ENCODE results near the gene LRFN2. TPM values are rescaled to one million over a fixed set of nuclear protein-coding genes. Genes with fewer than 3 reads are reported as not detected.

LRFN2 gene
- polyA plus RNA-seq, 1 donor (not counting 4 experiments of a cell fraction or from before 2014, with no cell fraction given), result not detected

DNA sequence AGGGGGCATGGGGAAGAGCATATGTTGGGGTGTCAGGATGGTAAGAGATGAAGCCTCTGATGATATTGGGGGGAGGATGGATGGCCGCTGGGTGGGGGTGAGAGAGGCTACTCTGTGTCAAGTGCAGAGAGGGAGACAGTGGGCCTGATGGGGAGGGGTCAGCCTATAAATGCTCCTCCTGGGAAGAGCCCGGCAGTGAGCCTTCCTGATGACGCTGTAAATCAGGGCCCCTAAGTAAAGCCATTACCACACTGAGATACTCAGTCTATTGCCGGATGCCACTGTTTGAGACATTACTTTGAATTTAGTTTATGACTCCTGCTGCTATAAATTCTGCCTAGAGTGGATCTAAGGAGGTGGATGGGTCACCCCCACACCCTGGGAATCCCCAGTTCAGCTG, 28.1 kb downstream of the LRFN2 start:
- no peaks in the 10 kb centered on the region for H3K9me1 ChIP-seq (ENCODE audit: control insufficient read depth, extremely low read depth, insufficient read depth, low read length)
- TF ChIP-seq, protein P1, sequence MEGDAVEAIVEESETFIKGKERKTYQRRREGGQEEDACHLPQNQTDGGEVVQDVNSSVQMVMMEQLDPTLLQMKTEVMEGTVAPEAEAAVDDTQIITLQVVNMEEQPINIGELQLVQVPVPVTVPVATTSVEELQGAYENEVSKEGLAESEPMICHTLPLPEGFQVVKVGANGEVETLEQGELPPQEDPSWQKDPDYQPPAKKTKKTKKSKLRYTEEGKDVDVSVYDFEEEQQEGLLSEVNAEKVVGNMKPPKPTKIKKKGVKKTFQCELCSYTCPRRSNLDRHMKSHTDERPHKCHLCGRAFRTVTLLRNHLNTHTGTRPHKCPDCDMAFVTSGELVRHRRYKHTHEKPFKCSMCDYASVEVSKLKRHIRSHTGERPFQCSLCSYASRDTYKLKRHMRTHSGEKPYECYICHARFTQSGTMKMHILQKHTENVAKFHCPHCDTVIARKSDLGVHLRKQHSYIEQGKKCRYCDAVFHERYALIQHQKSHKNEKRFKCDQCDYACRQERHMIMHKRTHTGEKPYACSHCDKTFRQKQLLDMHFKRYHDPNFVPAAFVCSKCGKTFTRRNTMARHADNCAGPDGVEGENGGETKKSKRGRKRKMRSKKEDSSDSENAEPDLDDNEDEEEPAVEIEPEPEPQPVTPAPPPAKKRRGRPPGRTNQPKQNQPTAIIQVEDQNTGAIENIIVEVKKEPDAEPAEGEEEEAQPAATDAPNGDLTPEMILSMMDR (optimal IDR thresholded peaks at IDR 0.05 in 1 of 3, IDR thresholded peaks at IDR 0.05 in 1 of 3, conservative IDR thresholded peaks at IDR 0.05 in 1 of 3; ENCODE audit: extremely low read depth in 1 of 3, insufficient read depth in 2 of 3, low read length in 3 of 3), result no peak
- no peak for TF ChIP-seq EZH2 (IDR thresholded peaks at IDR 0.05; ENCODE audit: low read length)
- FAIRE-seq (no peak), DNase-seq (ENCODE audit: low read depth, low spot score) (no peak)
- no peaks in the 10 kb centered on the region for H4K20me1 ChIP-seq (ENCODE audit: control insufficient read depth, extremely low read depth, insufficient read depth, low read length)
- no peak overlapping the region for H3K4me3 ChIP-seq (ENCODE audit: control insufficient read depth in 2 of 3, extremely low read depth in 1 of 3, insufficient read depth in 2 of 3, low read depth in 1 of 3, low read length in 3 of 3)
- no peaks in the 10 kb centered on the region for H3K36me3 ChIP-seq (ENCODE audit: control insufficient read depth in 2 of 2, extremely low read depth in 1 of 2, insufficient read depth in 2 of 2, low read length in 2 of 2)
- dilution Hi-C loops (cut with MboI; ENCODE audit: extremely low pct_ligation_motif_present, low sequenced_read_pairs), result no loop called here
- H3K4me1 ChIP-seq (ENCODE audit: control insufficient read depth, extremely low read depth, insufficient read depth, low read length), result no peaks in the 10 kb centered on the region
- no peak overlapping the region for H3K27ac ChIP-seq (ENCODE audit: control insufficient read depth, insufficient read depth, low read length)
- H3K9ac ChIP-seq (ENCODE audit: control insufficient read depth, extremely low read depth, insufficient read depth, low read length), result no peak overlapping the region
- H3K4me2 ChIP-seq (ENCODE audit: control insufficient read depth, extremely low read depth, insufficient read depth, low read depth, low read length), result no peak overlapping the region
- H3K27me3 ChIP-seq (ENCODE audit: control insufficient read depth, extremely low read depth, insufficient read depth, low read length), result peaks cover 6% of the 10 kb centered on the region
- H2AFZ ChIP-seq (ENCODE audit: control insufficient read depth, low read length), result no peak overlapping the region
- H3K79me2 ChIP-seq (ENCODE audit: control insufficient read depth, insufficient read depth, low read length), result no peaks in the 10 kb centered on the region
- H3K9me3 ChIP-seq (ENCODE audit: control insufficient read depth, low read depth, low read length), result no peaks in the 10 kb centered on the region

DNA sequence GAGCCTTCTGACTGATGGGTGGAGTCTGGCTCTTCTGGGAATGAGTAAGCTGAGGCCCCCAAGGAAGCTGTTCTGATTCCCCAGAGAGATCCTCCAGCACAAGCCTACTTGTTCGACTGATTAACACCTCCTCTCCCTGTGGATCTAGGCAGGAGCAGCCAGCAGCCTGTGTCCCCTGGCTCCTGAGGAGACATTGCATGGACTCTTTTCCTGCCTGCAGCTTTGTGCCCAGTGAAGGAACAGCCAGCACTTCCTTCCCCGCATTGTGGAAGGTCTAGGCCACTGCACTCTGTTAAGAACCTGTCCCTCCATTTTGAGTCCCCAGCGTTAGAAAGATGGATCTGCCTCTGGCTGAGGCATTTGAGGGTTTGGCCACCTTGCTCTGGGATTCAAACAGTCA, 29.1 kb downstream of the LRFN2 start:
- dilution Hi-C loops (cut with MboI; ENCODE audit: extremely low pct_ligation_motif_present, low sequenced_read_pairs), result no loop called here
- no peaks in the 10 kb centered on the region for H3K79me2 ChIP-seq (ENCODE audit: control insufficient read depth, insufficient read depth, low read length)
- FAIRE-seq (no peak), DNase-seq (ENCODE audit: low read depth, low spot score) (no peak)
- no peaks in the 10 kb centered on the region for H3K9me1 ChIP-seq (ENCODE audit: control insufficient read depth, extremely low read depth, insufficient read depth, low read length)
- no peaks in the 10 kb centered on the region for H3K4me1 ChIP-seq (ENCODE audit: control insufficient read depth, extremely low read depth, insufficient read depth, low read length)
- no peaks in the 10 kb centered on the region for H4K20me1 ChIP-seq (ENCODE audit: control insufficient read depth, extremely low read depth, insufficient read depth, low read length)
- no peak overlapping the region for H3K9ac ChIP-seq (ENCODE audit: control insufficient read depth, extremely low read depth, insufficient read depth, low read length)
- H3K4me3 ChIP-seq (ENCODE audit: control insufficient read depth in 2 of 3, extremely low read depth in 1 of 3, insufficient read depth in 2 of 3, low read depth in 1 of 3, low read length in 3 of 3), result no peak overlapping the region
- TF ChIP-seq, protein P1 (optimal IDR thresholded peaks at IDR 0.05 in 1 of 3, IDR thresholded peaks at IDR 0.05 in 1 of 3, conservative IDR thresholded peaks at IDR 0.05 in 1 of 3; ENCODE audit: extremely low read depth in 1 of 3, insufficient read depth in 2 of 3, low read length in 3 of 3), result no peak
- no peak for TF ChIP-seq EZH2 (IDR thresholded peaks at IDR 0.05; ENCODE audit: low read length)
- H3K9me3 ChIP-seq (ENCODE audit: control insufficient read depth, low read depth, low read length), result no peaks in the 10 kb centered on the region
- no peak overlapping the region for H3K4me2 ChIP-seq (ENCODE audit: control insufficient read depth, extremely low read depth, insufficient read depth, low read depth, low read length)
- H3K27me3 ChIP-seq (ENCODE audit: control insufficient read depth, extremely low read depth, insufficient read depth, low read length), result peaks cover 6% of the 10 kb centered on the region
- no peak overlapping the region for H3K27ac ChIP-seq (ENCODE audit: control insufficient read depth, insufficient read depth, low read length)
- no peaks in the 10 kb centered on the region for H3K36me3 ChIP-seq (ENCODE audit: control insufficient read depth in 2 of 2, extremely low read depth in 1 of 2, insufficient read depth in 2 of 2, low read length in 2 of 2)
- H2AFZ ChIP-seq (ENCODE audit: control insufficient read depth, low read length), result no peak overlapping the region
